B cell (primary cell): ENCODE data around the gene STAG1.

Experiments
- CTCF ChIP-seq: fragments of 200-600 bp; IDR thresholded peaks from one replicate; pipeline ENCODE4 v1.8.0; 2022; ENCODE audit warnings: antibody characterized with exemption, mild to moderate bottlenecking
- EZH2 ChIP-seq: IDR thresholded peaks from 2 replicates; pipeline ENCODE4 v1.6.1; 2012; ENCODE audit warnings: borderline replicate concordance, low read depth, mild to moderate bottlenecking, moderate library complexity, low read length; ENCODE audit not compliant: insufficient read depth, poor library complexity, severe bottlenecking

- TF ChIP-seq CTCF (no peak), EZH2 (no peak)
Observed at GRCh38 chr3:136750897-136751315, 1.3 kb downstream of the STAG1 start.
